SK-N-SH (cell line): Measurements from ENCODE around the gene FOSB. TPM values are rescaled to one million over a fixed set of nuclear protein-coding genes. Genes with fewer than 3 reads are reported as not detected.

Experiments used
- CTCF ChIA-PET: fragments of 300-600, 350-600 bp; formaldehyde crosslinking; extraction: SDS; loops from one replicate; lab custom pipeline; 2021; lab: Yijun Ruan, JAX
- POLR2A ChIA-PET: fragments of 350-600 bp; sonication (Branson Sonifier 250); formaldehyde crosslinking; extraction: SDS; loops from one replicate; lab custom pipeline; 2020; ENCODE audit warnings: antibody characterized with exemption, inconsistent platforms; lab: Yijun Ruan, JAX
- DNase-seq: peaks from one replicate; pipeline ENCODE4 v3.0.0; 2012
- H2AFZ ChIP-seq: fragments of 200-600 bp; sonication (generic); 2 replicates; pipeline ENCODE4 v1.8.1; 2016; ENCODE audit warnings: antibody characterized with exemption, mild to moderate bottlenecking, low read depth
- H3F3A ChIP-seq: fragments of 200-600 bp; sonication (generic); replicated peaks from 2 replicates; pipeline ENCODE3; 2016; ENCODE audit warnings: antibody characterized with exemption, mild to moderate bottlenecking; ENCODE audit not compliant: insufficient read depth
- H3K27ac ChIP-seq, 2 experiments: fragments of 200-500 bp in 1 of 2; fragments of 200-600 bp in 1 of 2; sonication (Bioruptor generic) in 1 of 2; sonication (generic), shearing (Covaris generic) in 1 of 2; 2 replicates each; pipeline versions ENCODE4 v1.5.1 to v1.6.1; 2014 to 2016; ENCODE audit warnings: low read depth in 2 of 2, inconsistent platforms in 1 of 2, low read length in 1 of 2, mild to moderate bottlenecking in 1 of 2, mixed read lengths in 1 of 2
- H3K27me3 ChIP-seq: fragments of 200-600 bp; sonication (generic), shearing (Covaris generic); 2 replicates; pipeline ENCODE4 v1.6.1; 2016; ENCODE audit warnings: mixed run types; ENCODE audit not compliant: insufficient read depth
- H3K36me3 ChIP-seq, 2 experiments: fragments of 200-500 bp in 1 of 2; fragments of 200-600 bp in 1 of 2; sonication (Bioruptor generic) in 1 of 2; sonication (generic) in 1 of 2; replicated peaks in 1 of 2; 2 replicates each; pipeline versions ENCODE3 to v1.5.1; 2014 to 2016; ENCODE audit warnings: low read length in 1 of 2, mild to moderate bottlenecking in 1 of 2; ENCODE audit not compliant: insufficient read depth in 2 of 2, control insufficient read depth in 1 of 2
- H3K4me1 ChIP-seq, 2 experiments: fragments of 200-500 bp in 1 of 2; fragments of 200-600 bp in 1 of 2; sonication (Bioruptor generic) in 1 of 2; sonication (generic), shearing (Covaris generic) in 1 of 2; 2 replicates each; pipeline versions ENCODE4 v1.5.1 to v1.6.1; 2014 to 2016; ENCODE audit warnings: low read depth in 1 of 2, low read length in 1 of 2, mixed run types in 1 of 2; ENCODE audit not compliant: insufficient read depth in 2 of 2, control insufficient read depth in 1 of 2
- H3K4me2 ChIP-seq: fragments of 200-600 bp; sonication (generic), shearing (Covaris generic); 2 replicates; pipeline ENCODE4 v1.6.1; 2017; ENCODE audit warnings: mixed run types
- H3K4me3 ChIP-seq, 2 experiments: fragments of 200-500 bp in 1 of 2; fragments of 200-600 bp in 1 of 2; sonication (Bioruptor generic) in 1 of 2; sonication (generic), shearing (Covaris generic) in 1 of 2; 2 replicates each; pipeline versions ENCODE4 v1.5.1 to v1.8.1; 2014 to 2016; ENCODE audit warnings: low read depth in 2 of 2, inconsistent platforms in 1 of 2, low read length in 1 of 2, mild to moderate bottlenecking in 1 of 2, mixed read lengths in 1 of 2, moderate library complexity in 1 of 2
- H3K79me2 ChIP-seq: fragments of 200-600 bp; sonication (generic); 2 replicates; pipeline ENCODE4 v1.8.1; 2017; ENCODE audit warnings: mild to moderate bottlenecking; ENCODE audit not compliant: insufficient read depth
- H3K9ac ChIP-seq: fragments of 200-600 bp; sonication (generic); 2 replicates; pipeline ENCODE4 v1.6.1; 2017; ENCODE audit warnings: mixed run types
- H3K9me2 ChIP-seq: fragments of 200-600 bp; sonication (generic); 2 replicates; pipeline ENCODE4 v1.6.1; 2017; ENCODE audit warnings: mixed run types
- H3K9me3 ChIP-seq: fragments of 200-600 bp; sonication (generic); 2 replicates; pipeline ENCODE4 v1.6.1; 2017; ENCODE audit warnings: mixed run types, mild to moderate bottlenecking, moderate library complexity
- H4K20me1 ChIP-seq: fragments of 200-600 bp; sonication (generic); 2 replicates; pipeline ENCODE4 v1.6.1; 2017; ENCODE audit warnings: mild to moderate bottlenecking, mixed run types; ENCODE audit not compliant: insufficient read depth
- ELF1 ChIP-seq: IDR thresholded peaks from 2 replicates; pipeline ENCODE4 v1.4.0; 2012
- FOSL2 ChIP-seq: IDR thresholded peaks from 2 replicates; pipeline ENCODE4 v1.4.0; 2012; ENCODE audit warnings: low read depth, mild to moderate bottlenecking, moderate library complexity, borderline replicate concordance
- FOXJ3 ChIP-seq: sonication (generic); formaldehyde crosslinking; IDR thresholded peaks from 2 replicates; pipeline ENCODE4 v1.5.1; 2020; ENCODE audit warnings: mild to moderate bottlenecking, missing genetic modification reagents
- MEF2A ChIP-seq: IDR thresholded peaks from 2 replicates; pipeline ENCODE4 v1.4.0; 2012; ENCODE audit warnings: low read depth, borderline replicate concordance
- NFIC ChIP-seq: IDR thresholded peaks from 2 replicates; pipeline ENCODE4 v1.4.0; 2012; ENCODE audit warnings: borderline replicate concordance
- POLR2AphosphoS5 ChIP-seq: IDR thresholded peaks from 2 replicates; pipeline ENCODE4 v1.6.1; 2012; ENCODE audit warnings: low read depth, low read length
- RAD21 ChIP-seq: IDR thresholded peaks from 2 replicates; pipeline ENCODE4 v1.6.1; 2012; ENCODE audit warnings: mild to moderate bottlenecking, low read length
- RFX5 ChIP-seq: IDR thresholded peaks from 2 replicates; pipeline ENCODE4 v1.6.1; 2012; ENCODE audit warnings: mild to moderate bottlenecking, improper control_type of control experiment, low read length
- RXRA ChIP-seq: IDR thresholded peaks from 2 replicates; pipeline ENCODE4 v1.4.0; 2012; ENCODE audit warnings: low read depth, mild to moderate bottlenecking, borderline replicate concordance
- SMC3 ChIP-seq: IDR thresholded peaks from 2 replicates; pipeline ENCODE4 v1.6.1; 2012; ENCODE audit warnings: low read depth, low read length, improper control_type of control experiment
- YY1 ChIP-seq: IDR thresholded peaks from 2 replicates; pipeline ENCODE4 v1.4.0; 2012; ENCODE audit warnings: low read depth, mild to moderate bottlenecking
- WGBS: methylation state at CpG from one replicate; pipeline ENCODE4 v1.1.6; 2017; ENCODE audit warnings: low lambda C conversion rate; 5-methylcytosine and 5-hydroxymethylcytosine counted together
- polyA plus RNA-seq, 3 experiments: library from polyadenylated mRNA; depleted of rRNA; stranded (reverse); fragments of >200 nt; gene quantifications; 2 replicates each; pipeline ENCODE4 v1.2.3, GENCODE V29; 2012
- TF ChIP-seq, protein P1 (sequence below): IDR thresholded peaks from 2 replicates; pipeline ENCODE4; 2012
- TF ChIP-seq, protein P2 (sequence below): fragments of 150-350 bp; IDR thresholded peaks from 2 replicates; pipeline ENCODE4 v1.6.1; 2017; ENCODE audit warnings: antibody characterized with exemption, low read length, low read depth, borderline replicate concordance
- TF ChIP-seq, protein P3 (sequence below): IDR thresholded peaks from 2 replicates; pipeline ENCODE4 v1.4.0; 2012; ENCODE audit warnings: low read depth, borderline replicate concordance
- TF ChIP-seq, protein P4 (sequence below): IDR thresholded peaks from 2 replicates; pipeline ENCODE4 v1.6.1; 2012; ENCODE audit warnings: mild to moderate bottlenecking, low read depth, low read length, moderate library complexity

The FOSB gene
- polyA plus RNA-seq, 1 of the 3 experiments (the other 2 are of a cell fraction) = 78.2 TPM

DNA sequence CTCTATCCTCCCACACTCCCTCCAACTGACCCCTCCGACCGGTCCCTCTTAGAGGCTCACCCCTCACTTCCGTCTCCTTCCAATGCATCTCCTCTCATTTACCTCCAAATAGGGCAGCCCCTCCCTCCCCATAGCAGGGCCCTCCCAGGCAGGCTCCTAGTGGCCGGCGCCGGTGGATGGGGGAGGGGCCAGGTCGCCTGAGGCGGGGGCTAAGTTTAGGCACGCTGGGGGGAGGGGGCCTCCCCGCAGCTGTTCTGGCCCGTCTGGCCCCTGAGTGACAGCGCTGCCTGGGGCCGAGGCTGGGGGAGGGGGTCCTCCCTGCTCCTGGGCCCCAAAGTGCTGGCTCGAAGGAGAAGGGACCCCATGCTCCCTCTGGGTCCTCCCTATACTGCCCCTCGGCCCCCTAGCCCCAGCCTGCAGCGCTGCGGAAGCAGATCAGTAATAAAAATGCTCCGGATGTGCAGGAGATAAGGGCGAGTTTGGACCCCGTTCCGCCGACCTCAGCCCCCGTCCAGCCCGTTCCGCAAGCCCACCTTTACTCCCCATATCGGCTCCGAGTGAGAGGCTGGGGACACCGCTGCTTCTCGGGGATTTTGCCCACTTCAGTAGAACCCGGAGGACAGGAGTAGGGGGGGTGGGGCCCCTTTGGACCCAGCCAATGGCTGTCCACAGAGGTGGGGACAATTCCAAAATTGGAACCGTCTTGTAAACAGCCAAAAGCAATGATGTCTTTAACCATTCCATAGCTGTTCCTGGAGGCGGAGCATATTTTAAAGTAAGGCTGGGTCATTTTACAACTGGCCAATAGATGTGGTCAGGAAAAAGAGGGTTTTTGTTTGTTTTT, 25.1 kb downstream of the FOSB start:
- Histone ChIP-seq H4K20me1 (peaks cover 13% of the 10 kb centered on the region; the same call in 1 of the 2 replicates), H3K4me3 (no peak overlapping the region), H3K9ac (no peak overlapping the region), H3K4me1 (peaks cover 3 to 12% of the 10 kb centered on the region in 2 experiments; a peak in 2 of 4 replicates), H3K4me2 (no peak overlapping the region), H3K9me3 (no peaks in the 10 kb centered on the region), H3K27me3 (no peaks in the 10 kb centered on the region), H3F3A (peaks cover 3% of the 10 kb centered on the region), H3K27ac (no peak overlapping the region), H3K36me3 (no peaks in the 10 kb centered on the region), H3K9me2 (no peaks in the 10 kb centered on the region), H3K79me2 (no peaks in the 10 kb centered on the region), H2AFZ (no peak overlapping the region)
- CTCF ChIA-PET = interaction anchor here (0.7 to 7.3 kb wide), 4 partner anchors 15 to 60 kb away, joined by 3 to 61 read pairs (median 4); no protein-coding TSS in a partner anchor
- POLR2A ChIA-PET = no interaction called here
- WGBS = 66% methylated on average over 28 of the region's 32 CpGs
- DNase-seq = peak; percentile 28
- TF ChIP-seq RFX5 (no peak), MEF2A (no peak), FOSL2 (no peak), YY1 (no peak), RAD21 (no peak), SMC3 (no peak), FOXJ3 (CRISPR knock-in tag) (no peak), ELF1 (no peak), RXRA (no peak), NFIC (no peak), POLR2AphosphoS5 (no peak)
- TF ChIP-seq, protein P1, sequence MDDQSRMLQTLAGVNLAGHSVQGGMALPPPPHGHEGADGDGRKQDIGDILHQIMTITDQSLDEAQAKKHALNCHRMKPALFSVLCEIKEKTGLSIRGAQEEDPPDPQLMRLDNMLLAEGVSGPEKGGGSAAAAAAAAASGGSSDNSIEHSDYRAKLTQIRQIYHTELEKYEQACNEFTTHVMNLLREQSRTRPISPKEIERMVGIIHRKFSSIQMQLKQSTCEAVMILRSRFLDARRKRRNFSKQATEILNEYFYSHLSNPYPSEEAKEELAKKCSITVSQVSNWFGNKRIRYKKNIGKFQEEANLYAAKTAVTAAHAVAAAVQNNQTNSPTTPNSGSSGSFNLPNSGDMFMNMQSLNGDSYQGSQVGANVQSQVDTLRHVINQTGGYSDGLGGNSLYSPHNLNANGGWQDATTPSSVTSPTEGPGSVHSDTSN = no peak
- TF ChIP-seq, protein P2, sequence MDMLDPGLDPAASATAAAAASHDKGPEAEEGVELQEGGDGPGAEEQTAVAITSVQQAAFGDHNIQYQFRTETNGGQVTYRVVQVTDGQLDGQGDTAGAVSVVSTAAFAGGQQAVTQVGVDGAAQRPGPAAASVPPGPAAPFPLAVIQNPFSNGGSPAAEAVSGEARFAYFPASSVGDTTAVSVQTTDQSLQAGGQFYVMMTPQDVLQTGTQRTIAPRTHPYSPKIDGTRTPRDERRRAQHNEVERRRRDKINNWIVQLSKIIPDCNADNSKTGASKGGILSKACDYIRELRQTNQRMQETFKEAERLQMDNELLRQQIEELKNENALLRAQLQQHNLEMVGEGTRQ = no peak
- TF ChIP-seq, protein P3, sequence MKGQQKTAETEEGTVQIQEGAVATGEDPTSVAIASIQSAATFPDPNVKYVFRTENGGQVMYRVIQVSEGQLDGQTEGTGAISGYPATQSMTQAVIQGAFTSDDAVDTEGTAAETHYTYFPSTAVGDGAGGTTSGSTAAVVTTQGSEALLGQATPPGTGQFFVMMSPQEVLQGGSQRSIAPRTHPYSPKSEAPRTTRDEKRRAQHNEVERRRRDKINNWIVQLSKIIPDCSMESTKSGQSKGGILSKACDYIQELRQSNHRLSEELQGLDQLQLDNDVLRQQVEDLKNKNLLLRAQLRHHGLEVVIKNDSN = no peak
- TF ChIP-seq, protein P4, sequence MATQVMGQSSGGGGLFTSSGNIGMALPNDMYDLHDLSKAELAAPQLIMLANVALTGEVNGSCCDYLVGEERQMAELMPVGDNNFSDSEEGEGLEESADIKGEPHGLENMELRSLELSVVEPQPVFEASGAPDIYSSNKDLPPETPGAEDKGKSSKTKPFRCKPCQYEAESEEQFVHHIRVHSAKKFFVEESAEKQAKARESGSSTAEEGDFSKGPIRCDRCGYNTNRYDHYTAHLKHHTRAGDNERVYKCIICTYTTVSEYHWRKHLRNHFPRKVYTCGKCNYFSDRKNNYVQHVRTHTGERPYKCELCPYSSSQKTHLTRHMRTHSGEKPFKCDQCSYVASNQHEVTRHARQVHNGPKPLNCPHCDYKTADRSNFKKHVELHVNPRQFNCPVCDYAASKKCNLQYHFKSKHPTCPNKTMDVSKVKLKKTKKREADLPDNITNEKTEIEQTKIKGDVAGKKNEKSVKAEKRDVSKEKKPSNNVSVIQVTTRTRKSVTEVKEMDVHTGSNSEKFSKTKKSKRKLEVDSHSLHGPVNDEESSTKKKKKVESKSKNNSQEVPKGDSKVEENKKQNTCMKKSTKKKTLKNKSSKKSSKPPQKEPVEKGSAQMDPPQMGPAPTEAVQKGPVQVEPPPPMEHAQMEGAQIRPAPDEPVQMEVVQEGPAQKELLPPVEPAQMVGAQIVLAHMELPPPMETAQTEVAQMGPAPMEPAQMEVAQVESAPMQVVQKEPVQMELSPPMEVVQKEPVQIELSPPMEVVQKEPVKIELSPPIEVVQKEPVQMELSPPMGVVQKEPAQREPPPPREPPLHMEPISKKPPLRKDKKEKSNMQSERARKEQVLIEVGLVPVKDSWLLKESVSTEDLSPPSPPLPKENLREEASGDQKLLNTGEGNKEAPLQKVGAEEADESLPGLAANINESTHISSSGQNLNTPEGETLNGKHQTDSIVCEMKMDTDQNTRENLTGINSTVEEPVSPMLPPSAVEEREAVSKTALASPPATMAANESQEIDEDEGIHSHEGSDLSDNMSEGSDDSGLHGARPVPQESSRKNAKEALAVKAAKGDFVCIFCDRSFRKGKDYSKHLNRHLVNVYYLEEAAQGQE = no peak
- TF ChIP-seq, all 33 proteins: peak for 0
